ENCODE data around the gene SPOCK1.

DNA sequence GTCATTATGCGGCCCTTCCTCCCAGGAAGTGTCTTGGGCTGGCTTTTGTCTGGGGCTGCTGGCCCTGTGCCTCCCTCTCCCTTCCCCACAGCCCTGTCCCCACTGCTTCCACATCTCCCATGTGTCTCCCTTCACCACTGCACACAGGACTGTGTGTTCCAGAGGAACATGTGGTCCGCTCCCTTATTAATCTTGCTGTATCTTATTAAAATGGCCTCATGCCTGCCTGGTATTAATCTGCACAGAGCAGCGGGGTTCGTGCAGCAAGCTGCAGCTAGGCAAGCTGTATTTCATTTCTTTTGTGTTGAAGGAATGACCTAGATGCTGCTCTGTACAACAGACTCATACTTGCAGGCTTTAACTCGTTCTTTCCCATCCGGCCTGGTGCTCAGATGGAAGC is 130.5 kb downstream of the SPOCK1 start:
- TF ChIP-seq, protein P1, sequence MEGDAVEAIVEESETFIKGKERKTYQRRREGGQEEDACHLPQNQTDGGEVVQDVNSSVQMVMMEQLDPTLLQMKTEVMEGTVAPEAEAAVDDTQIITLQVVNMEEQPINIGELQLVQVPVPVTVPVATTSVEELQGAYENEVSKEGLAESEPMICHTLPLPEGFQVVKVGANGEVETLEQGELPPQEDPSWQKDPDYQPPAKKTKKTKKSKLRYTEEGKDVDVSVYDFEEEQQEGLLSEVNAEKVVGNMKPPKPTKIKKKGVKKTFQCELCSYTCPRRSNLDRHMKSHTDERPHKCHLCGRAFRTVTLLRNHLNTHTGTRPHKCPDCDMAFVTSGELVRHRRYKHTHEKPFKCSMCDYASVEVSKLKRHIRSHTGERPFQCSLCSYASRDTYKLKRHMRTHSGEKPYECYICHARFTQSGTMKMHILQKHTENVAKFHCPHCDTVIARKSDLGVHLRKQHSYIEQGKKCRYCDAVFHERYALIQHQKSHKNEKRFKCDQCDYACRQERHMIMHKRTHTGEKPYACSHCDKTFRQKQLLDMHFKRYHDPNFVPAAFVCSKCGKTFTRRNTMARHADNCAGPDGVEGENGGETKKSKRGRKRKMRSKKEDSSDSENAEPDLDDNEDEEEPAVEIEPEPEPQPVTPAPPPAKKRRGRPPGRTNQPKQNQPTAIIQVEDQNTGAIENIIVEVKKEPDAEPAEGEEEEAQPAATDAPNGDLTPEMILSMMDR (IDR thresholded peaks at IDR 0.05): no peak
- TF ChIP-seq POLR2A (IDR thresholded peaks at IDR 0.05): no peak

Data from Peyer's patch (tissue), 4 donors.